GM10248 (cell line): ENCODE data around the gene RAB40C.

Experiments
- CTCF ChIA-PET: fragments of 300-600 bp; sonication (Branson Sonifier 250); formaldehyde crosslinking; extraction: SDS; loops from one replicate; lab custom pipeline; 2021; ENCODE audit warnings: antibody characterized with exemption; lab: Yijun Ruan, JAX
- POLR2A ChIA-PET: fragments of 350-650 bp; sonication (Branson Sonifier 250); formaldehyde crosslinking; extraction: SDS; loops from one replicate; lab custom pipeline; 2020; ENCODE audit warnings: antibody characterized with exemption; lab: Yijun Ruan, JAX
- DNase-seq: peaks from one replicate; pipeline ENCODE4 v3.0.0; 2012; ENCODE audit errors: extremely low spot score
- CTCF ChIP-seq: IDR thresholded peaks from 2 replicates; pipeline ENCODE4 v1.5.1; 2012; ENCODE audit warnings: mild to moderate bottlenecking, low read depth; ENCODE audit errors: extremely low read depth, missing control alignments, control extremely low read depth

RAB40C gene

GRCh38 chr16:616733-617586 is 27.1 kb downstream of the RAB40C start:
- no peak for DNase-seq
- no peak for TF ChIP-seq CTCF
- POLR2A ChIA-PET, result no interaction called here
- CTCF ChIA-PET, result no interaction called here

GRCh38 chr16:617855-618254 is 28.0 kb downstream of the RAB40C start:
- no peak for TF ChIP-seq CTCF
- CTCF ChIA-PET, result no interaction called here
- no peak for DNase-seq
- POLR2A ChIA-PET, result no interaction called here

GRCh38 chr16:619476-620100 is 29.7 kb downstream of the RAB40C start:
- DNase-seq, result no peak
- POLR2A ChIA-PET, result no interaction called here

GRCh38 chr16:620700-621525 is 31.0 kb downstream of the RAB40C start:
- DNase-seq, result no peak
- ChIA-PET CTCF (interaction anchor here (2.3 kb wide), 1 partner anchor 11 kb away, joined by 6 read pairs; no protein-coding TSS in a partner anchor), POLR2A (no interaction called here)
- TF ChIP-seq CTCF, result no peak

More at GRCh38 chr16:619476-620100, 29.7 kb downstream of the RAB40C start:
- CTCF ChIA-PET, result no interaction called here
- TF ChIP-seq CTCF, result no peak

- CTCF ChIA-PET, result interaction anchor here (2.3 kb wide), 1 partner anchor 11 kb away, joined by 6 read pairs; no protein-coding TSS in a partner anchor
- no peak for TF ChIP-seq CTCF
- POLR2A ChIA-PET, result no interaction called here
- DNase-seq, result no peak
Observed at GRCh38 chr16:621526-622105, 31.8 kb downstream of the RAB40C start.

- ChIA-PET CTCF (no interaction called here), POLR2A (no interaction called here)
- DNase-seq, result no peak
- TF ChIP-seq CTCF, result no peak
Observed at GRCh38 chr16:622920-623280, 33.0 kb downstream of the RAB40C start.
